Mesothelial cell of epicardium (in vitro differentiated cells): Measurements from ENCODE around the gene KIAA0232. TPM values are rescaled to one million over a fixed set of nuclear protein-coding genes. Genes with fewer than 3 reads are reported as not detected.

Experiments used
- DNase-seq, 2 experiments: peaks; one replicate each; pipeline ENCODE4 v3.0.0; 2021; ENCODE audit warnings: low spot score in 2 of 2; ENCODE audit not compliant: unreplicated experiment in 2 of 2
- H3K27ac Mint-ChIP-seq: 2 replicates; pipeline ENCODE4 v1.8.0; 2021; ENCODE audit warnings: mixed read lengths
- H3K27me3 Mint-ChIP-seq: 2 replicates; pipeline ENCODE4 v1.8.0; 2021; ENCODE audit warnings: low read depth, mixed read lengths
- H3K36me3 Mint-ChIP-seq: 2 replicates; pipeline ENCODE4 v1.8.0; 2021; ENCODE audit warnings: mixed read lengths
- H3K4me1 Mint-ChIP-seq: 2 replicates; pipeline ENCODE4 v1.8.0; 2021; ENCODE audit warnings: mixed read lengths
- H3K4me3 Mint-ChIP-seq: 2 replicates; pipeline ENCODE4 v1.8.0; 2021; ENCODE audit warnings: mild to moderate bottlenecking, moderate library complexity, mixed read lengths
- H3K9me3 Mint-ChIP-seq: 2 replicates; pipeline ENCODE4 v1.8.0; 2021; ENCODE audit warnings: mixed read lengths
- CTCF ChIP-seq: fragments of 200-600 bp; sonication (generic); IDR thresholded peaks from one replicate; pipeline ENCODE4 v1.5.0; 2021; ENCODE audit warnings: antibody characterized with exemption; ENCODE audit not compliant: unreplicated experiment
- total RNA-seq: library from RNA; stranded (reverse); gene quantifications from 3 replicates; pipeline ENCODE4 v1.2.1, GENCODE V29; 2021

KIAA0232 gene
- total RNA-seq, 1 donor from 2014 or later, result 37.8 TPM

- Mint-ChIP-seq H3K27ac (no peak overlapping the region), H3K9me3 (no peaks in the 10 kb centered on the region), H3K4me3 (no peak overlapping the region), H3K27me3 (no peaks in the 10 kb centered on the region), H3K36me3 (peaks cover 17% of the 10 kb centered on the region), H3K4me1 (peaks cover 28% of the 10 kb centered on the region)
- no peak for DNase-seq
- TF ChIP-seq CTCF, result no peak
Observed at GRCh38 chr4:6932918-6933317, 150.4 kb downstream of the KIAA0232 start.

Other genes with a start within 250 kb of the KIAA0232 start
- 23.2 to 24.6 TPM (median 24.0 TPM) in 3 replicates for gene MAN2B2, start 207.5 kb upstream of the KIAA0232 start, total RNA-seq
- gene MRFAP1, start 142.0 kb upstream of the KIAA0232 start, total RNA-seq, result 242 to 249 TPM (median 246 TPM) in 3 replicates
- 1.1 to 4.6 TPM (median 3.4 TPM) in 3 replicates for gene S100P, start 88.8 kb upstream of the KIAA0232 start, total RNA-seq
- 66.9 to 68.8 TPM (median 67.9 TPM) in 3 replicates for gene MRFAP1L1, start 72.9 kb upstream of the KIAA0232 start, total RNA-seq
- gene BLOC1S4, start 66.6 kb upstream of the KIAA0232 start, total RNA-seq, result 17.0 to 18.1 TPM (median 18.0 TPM) in 3 replicates
- 54.5 to 58.2 TPM (median 56.3 TPM) in 3 replicates for gene TBC1D14, start 127.1 kb downstream of the KIAA0232 start, total RNA-seq